Head of caudate nucleus (tissue), 42 donors: ENCODE data around the gene ATP6AP1.
A peak's percentile ranks its signal among the peaks of the same experiment; 100 is the strongest.

ENCODE experiments used
- DNase-seq, 42 donors: peaks; one replicate each; pipeline versions ENCODE4 v3.0.0 to v3.0.0-alpha.2; 2020 to 2021; ENCODE audit warnings: mixed read lengths in 7 of 42
- intact Hi-C: fragments of 100-400 bp; cut with DNase I; formaldehyde crosslinking; loops from one replicate; pipeline ENCODE4 v1.15.0; 2022

The ATP6AP1 gene

GRCh38 chrX:154419189-154419588, 9.3 kb upstream of the ATP6AP1 start:
- DNase-seq: no peak
- intact Hi-C loops: no loop called here

- DNase-seq: no peak
- intact Hi-C loops: no loop called here
These were observed 8.6 kb upstream of the ATP6AP1 start for GRCh38 chrX:154419688-154420401.

DNA sequence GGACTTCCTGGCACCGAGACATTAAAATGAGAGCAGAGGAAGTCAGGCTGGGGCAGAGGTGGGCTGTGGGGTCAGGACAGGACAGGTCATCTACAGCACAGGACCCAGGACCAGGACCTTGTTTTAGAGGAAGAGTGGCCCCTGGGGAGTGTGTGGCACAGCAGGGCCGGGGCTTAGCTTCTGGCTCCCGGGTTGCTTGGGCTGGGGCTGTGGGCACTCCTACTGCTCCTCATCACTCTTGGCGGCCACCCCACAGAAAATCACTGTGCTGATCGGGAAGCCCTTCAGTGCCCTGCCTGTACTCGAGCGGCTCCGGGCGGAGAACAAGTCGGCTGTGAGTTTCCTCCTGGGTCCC, 8.1 kb upstream of the ATP6AP1 start:
- intact Hi-C loops: no loop called here
- DNase-seq: no peak

GRCh38 chrX:154426916-154427770, 1.3 kb upstream of the ATP6AP1 start:
- no peak for DNase-seq
- intact Hi-C loops: no loop called here

DNA sequence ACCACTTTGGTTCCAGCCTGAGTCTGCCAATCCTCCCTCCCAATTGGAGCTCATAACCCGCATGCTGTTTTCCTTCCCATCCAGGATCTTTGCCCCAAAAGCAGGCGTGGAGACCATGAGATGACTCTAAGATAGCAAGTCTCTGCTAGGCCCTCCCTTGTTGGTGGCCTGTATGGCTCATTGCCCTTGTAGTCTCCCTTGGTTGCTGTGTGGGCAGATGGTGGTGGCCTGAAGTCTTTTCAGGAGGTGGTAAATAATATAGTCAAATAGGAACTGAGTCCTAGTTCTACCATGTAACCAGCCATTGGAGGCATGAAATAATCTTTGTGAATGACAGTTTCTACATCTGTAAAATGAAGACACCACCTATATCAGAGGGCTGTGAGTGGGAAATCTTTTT, 1.2 kb downstream of the ATP6AP1 start:
- intact Hi-C loops: no loop called here
- no peak for DNase-seq

GRCh38 chrX:154430479-154430878, 2.0 kb downstream of the ATP6AP1 start:
- no peak for DNase-seq
- intact Hi-C loops: no loop called here

GRCh38 chrX:154430916-154431315, 2.4 kb downstream of the ATP6AP1 start:
- intact Hi-C loops: no loop called here
- DNase-seq: no peak

GRCh38 chrX:154431341-154431740, 2.9 kb downstream of the ATP6AP1 start:
- peak in 6 of 42 donors; percentile 8 to 50 (median 23) for DNase-seq
- intact Hi-C loops: no loop called here

- intact Hi-C loops: no loop called here
- no peak for DNase-seq
These were observed 3.7 kb downstream of the ATP6AP1 start for GRCh38 chrX:154432210-154432609.

GRCh38 chrX:154433605-154434004, 5.1 kb downstream of the ATP6AP1 start:
- intact Hi-C loops: no loop called here

GRCh38 chrX:154434394-154435168, 6.1 kb downstream of the ATP6AP1 start:
- intact Hi-C loops: no loop called here
- no peak for DNase-seq

More at GRCh38 chrX:154433605-154434004, 5.1 kb downstream of the ATP6AP1 start:
- no peak for DNase-seq

DNA sequence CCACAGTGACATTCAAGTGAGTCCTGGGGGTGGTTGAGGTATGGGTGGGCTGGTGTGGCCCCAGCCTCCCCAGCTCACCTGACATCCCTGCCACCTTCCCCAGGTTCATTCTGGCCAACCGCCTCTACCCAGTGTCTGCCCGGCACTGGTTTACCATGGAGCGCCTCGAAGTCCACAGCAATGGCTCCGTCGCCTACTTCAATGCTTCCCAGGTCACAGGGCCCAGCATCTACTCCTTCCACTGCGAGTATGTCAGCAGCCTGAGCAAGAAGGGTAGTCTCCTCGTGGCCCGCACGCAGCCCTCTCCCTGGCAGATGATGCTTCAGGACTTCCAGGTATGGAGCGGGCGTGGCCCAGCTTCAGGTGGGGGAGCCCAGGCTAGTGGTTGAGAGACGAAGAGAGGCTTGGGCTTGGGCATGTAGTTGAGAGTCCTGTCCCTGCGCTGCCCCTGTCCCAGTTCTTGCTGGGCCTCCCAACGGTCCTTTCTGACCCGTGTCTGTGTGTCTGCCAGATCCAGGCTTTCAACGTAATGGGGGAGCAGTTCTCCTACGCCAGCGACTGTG, 6.8 kb downstream of the ATP6AP1 start:
- intact Hi-C loops: no loop called here
- no peak for DNase-seq

DNA sequence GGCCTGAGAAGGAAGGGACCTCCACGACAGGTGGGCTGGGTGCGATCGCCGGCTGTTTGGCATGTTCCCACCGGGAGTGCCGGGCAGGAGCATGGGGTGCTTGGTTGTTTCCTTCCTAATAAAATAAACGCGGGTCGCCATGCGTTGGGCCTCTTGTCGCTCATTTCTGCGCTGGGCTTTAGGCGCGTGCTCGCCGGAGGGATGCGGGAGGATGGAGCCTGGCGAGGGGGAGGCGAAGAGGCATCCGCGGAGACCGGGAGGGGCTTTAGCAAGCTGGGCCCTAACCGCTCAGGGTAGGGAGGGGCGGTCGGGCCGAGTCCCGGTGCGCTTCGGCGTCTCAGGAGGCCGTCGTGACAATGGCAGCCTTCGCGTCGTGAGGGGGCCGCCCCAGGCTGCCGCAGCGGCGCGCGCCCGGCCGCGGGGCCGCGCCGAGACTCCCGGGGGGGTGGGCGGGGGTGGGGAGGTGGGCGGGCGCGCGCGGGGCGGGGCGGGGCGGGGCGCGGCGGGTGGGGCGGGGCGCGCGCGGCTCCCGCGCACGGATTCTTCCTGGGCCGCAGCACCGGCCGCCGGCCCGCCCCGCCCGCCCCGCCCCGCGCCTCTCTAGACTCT, 8.0 kb downstream of the ATP6AP1 start:
- intact Hi-C loops: no loop called here
- DNase-seq: peak in 21 of 42 donors; percentile 14 to 63 (median 47)

GRCh38 chrX:154436983-154437752, 8.7 kb downstream of the ATP6AP1 start, which contains the start of gene GDI1:
Gene GDI1, plus strand, starts transcription at chrX:154437154. Its CDS starts 101 bp downstream, at chrX:154437255.
- peak in 29 of 42 donors; percentile 29 to 77 (median 54) for DNase-seq
- intact Hi-C loops: no loop called here

- DNase-seq: no peak
- intact Hi-C loops: no loop called here
These were observed 9.8 kb downstream of the ATP6AP1 start for GRCh38 chrX:154437971-154438893.

DNA sequence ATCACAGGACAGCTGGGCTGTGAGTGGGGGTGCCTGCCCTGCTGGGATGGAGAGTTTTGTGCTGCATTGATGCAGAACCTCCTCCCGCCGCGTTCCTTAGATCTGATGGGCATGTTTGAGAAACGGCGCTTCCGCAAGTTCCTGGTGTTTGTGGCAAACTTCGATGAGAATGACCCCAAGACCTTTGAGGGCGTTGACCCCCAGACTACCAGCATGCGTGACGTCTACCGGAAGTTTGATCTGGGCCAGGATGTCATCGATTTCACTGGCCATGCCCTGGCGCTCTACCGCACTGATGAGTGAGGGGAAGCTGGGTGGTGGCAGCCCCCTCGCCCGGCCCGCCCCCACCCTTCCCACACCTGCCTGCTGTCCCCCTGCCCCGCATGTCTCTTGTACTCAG, 11.4 kb downstream of the ATP6AP1 start:
- intact Hi-C loops: no loop called here
- no peak for DNase-seq
